Muscle layer of colon (tissue), 2 donors: ENCODE data around the gene SOX11.

Experiments
- H3K27ac ChIP-seq: one replicate; pipeline ENCODE4 v1.7.0; 2013; ENCODE audit warnings: low read depth, mild to moderate bottlenecking, low read length, moderate library complexity
- H3K27me3 ChIP-seq, 2 donors: one replicate each; pipeline ENCODE4 v1.7.0; 2013; ENCODE audit warnings: low read length in 2 of 2, mild to moderate bottlenecking in 2 of 2; ENCODE audit not compliant: insufficient read depth in 2 of 2, control insufficient read depth in 1 of 2
- H3K36me3 ChIP-seq: one replicate; pipeline ENCODE4 v1.7.0; 2013; ENCODE audit warnings: mild to moderate bottlenecking, low read length; ENCODE audit not compliant: insufficient read depth
- H3K4me1 ChIP-seq: one replicate; pipeline ENCODE4 v1.7.0; 2013; ENCODE audit warnings: mild to moderate bottlenecking, low read length; ENCODE audit not compliant: insufficient read depth
- H3K4me3 ChIP-seq, 2 donors: one replicate each; pipeline ENCODE4 v1.7.0; 2013; ENCODE audit warnings: low read length in 2 of 2, low read depth in 1 of 2, mild to moderate bottlenecking in 1 of 2, moderate library complexity in 1 of 2
- H3K9ac ChIP-seq: one replicate; pipeline ENCODE4 v1.7.0; 2013; ENCODE audit warnings: low read length
- H3K9me3 ChIP-seq: one replicate; pipeline ENCODE4 v1.7.0; 2013; ENCODE audit warnings: mild to moderate bottlenecking, low read length
- donor health status: abdominal sarcoma.
- donor health status: Adenocarcinoma of cecum.

SOX11 gene

DNA sequence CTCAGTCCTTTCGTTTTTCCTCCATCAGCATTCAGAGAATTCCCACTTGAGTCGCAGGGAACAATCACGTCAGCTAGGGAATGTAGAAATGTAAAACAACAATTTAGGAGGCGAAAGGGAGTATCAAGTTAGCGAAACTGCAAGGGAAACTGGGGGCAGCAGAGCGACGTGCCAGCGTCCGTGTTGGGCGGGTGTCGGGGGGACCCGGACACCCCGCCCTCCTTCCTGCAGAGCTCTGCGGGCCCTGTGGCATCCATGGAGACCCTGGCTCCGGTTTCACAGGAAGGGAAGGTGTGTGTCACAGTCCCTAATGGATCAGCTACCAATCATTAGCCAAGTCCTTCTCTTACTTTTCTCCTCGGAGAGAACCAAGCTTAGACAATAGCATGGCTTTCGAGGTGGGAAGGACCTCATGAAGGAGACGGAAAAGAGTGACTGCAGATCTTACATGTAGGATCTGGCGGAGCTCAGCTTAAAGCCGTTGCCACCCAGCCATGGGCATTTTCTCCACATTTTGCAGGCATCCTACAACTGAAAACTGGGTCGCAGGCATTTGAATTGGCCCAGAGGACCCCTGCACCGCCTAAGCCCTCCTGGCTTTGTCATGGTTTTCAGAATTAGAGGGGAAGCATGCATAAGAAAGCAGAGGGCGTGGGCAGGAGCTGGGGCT is 33.7 kb downstream of the SOX11 start:
- peak overlapping the region in 1 of 2 donors; percentile 42 for H3K4me3 ChIP-seq
- no peaks in the 10 kb centered on the region for H3K4me1 ChIP-seq
- H3K9ac ChIP-seq = no peak overlapping the region
- H3K27ac ChIP-seq = no peak overlapping the region
- no peaks in the 10 kb centered on the region for H3K27me3 ChIP-seq
- H3K9me3 ChIP-seq = no peaks in the 10 kb centered on the region
- H3K36me3 ChIP-seq = no peaks in the 10 kb centered on the region

DNA sequence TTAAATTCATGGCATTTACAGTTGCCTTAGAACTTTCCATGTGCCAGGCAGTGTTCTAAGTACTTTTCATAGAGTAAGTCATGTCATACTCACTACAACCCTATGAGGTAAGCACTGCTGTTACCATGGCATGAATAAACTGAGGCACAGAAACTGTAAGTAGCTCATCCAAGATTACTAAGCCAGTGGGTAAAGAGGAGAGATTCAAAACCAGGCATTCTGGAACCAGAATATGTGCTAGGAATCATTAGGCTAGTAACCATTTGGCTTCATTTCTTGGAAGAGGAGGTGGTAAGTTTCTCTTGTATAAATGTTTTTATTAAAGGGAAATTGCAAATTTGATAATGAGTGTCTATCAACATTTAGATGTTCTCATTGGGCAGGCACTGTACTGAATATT is 35.1 kb downstream of the SOX11 start:
- no peak overlapping the region for H3K4me3 ChIP-seq
- H3K4me1 ChIP-seq = no peaks in the 10 kb centered on the region
- no peak overlapping the region for H3K9ac ChIP-seq
- no peaks in the 10 kb centered on the region for H3K36me3 ChIP-seq
- H3K27me3 ChIP-seq = no peaks in the 10 kb centered on the region
- no peaks in the 10 kb centered on the region for H3K9me3 ChIP-seq
- no peak overlapping the region for H3K27ac ChIP-seq

DNA sequence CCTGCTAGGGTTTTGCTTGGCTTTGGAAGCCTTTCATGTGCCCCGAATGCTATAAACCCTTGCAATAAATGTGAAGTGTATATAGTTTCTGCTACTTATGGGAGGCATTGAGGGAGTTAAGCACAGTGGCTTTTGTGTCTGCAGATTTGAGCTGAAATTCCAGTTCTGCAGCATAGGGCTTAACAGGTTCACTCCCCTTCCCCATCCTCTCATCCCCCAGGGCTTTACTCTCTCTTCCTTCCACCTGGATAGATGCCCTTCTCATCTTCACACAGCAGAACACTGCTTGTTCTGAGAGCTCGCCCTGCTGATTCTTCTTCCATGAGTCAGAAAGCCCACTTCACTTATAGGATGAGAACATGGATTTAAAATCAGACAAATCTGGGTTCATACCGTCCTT is 37.2 kb downstream of the SOX11 start:
- Histone ChIP-seq H3K27ac (no peak overlapping the region), H3K27me3 (no peaks in the 10 kb centered on the region), H3K4me3 (no peak overlapping the region), H3K4me1 (no peaks in the 10 kb centered on the region), H3K9ac (no peak overlapping the region), H3K36me3 (no peaks in the 10 kb centered on the region), H3K9me3 (no peaks in the 10 kb centered on the region)

DNA sequence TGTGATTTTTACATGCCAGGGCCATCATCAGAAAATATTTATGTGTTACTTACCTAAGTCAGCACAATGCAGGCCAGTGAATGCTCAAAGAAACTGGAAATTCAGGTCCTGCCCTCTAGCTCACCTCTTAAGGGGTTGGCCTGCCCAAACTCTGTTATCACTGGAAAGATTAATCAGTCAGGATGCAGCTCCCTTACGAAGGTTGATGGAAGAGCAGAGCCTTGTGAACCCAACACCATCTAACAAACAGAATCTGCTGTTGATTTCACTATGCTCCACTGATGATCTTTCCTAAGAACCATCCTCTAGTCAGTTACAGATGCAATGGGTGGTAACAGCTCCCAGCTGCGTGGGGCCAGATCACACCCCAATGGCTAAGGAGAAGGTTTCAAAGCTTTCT is 38.2 kb downstream of the SOX11 start:
- no peaks in the 10 kb centered on the region for H3K4me1 ChIP-seq
- no peak overlapping the region for H3K27ac ChIP-seq
- H3K36me3 ChIP-seq = no peaks in the 10 kb centered on the region
- H3K4me3 ChIP-seq = no peak overlapping the region
- no peaks in the 10 kb centered on the region for H3K9me3 ChIP-seq
- H3K9ac ChIP-seq = no peak overlapping the region
- H3K27me3 ChIP-seq = no peaks in the 10 kb centered on the region

DNA sequence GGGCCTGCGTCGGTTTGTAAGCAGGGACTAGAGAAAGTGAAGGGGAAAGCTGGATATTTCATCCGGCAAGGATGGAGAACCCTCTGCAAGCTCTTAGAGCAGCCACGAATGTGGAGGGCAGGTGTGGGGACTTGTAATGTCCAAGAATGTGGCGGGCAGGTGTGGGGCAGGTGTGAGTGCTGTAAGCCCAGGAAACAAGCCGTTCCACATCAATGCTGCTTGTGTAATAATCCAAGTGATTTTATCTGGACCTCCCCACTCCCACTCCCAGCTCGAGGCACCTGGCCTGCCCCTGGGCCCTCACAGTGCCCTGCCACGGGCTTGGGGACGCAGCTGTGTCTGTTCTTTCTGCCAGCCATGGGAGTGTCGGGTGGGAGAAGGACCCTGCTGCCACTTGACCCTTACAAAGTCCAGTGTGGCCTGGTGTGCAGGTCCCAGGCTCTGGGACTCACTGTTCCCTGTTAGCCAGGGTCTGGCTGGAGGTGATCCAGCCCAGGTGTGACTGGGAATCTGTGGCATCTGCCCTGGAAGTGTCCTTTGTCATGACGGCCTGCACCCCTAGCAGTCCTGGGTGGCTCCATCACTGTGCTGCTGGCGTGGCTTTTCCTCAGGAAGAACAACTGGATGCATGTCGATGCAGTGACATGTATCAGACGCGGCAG is 42.8 kb downstream of the SOX11 start:
- Histone ChIP-seq H3K4me3 (no peak overlapping the region), H3K27ac (no peak overlapping the region), H3K9me3 (no peaks in the 10 kb centered on the region), H3K27me3 (no peaks in the 10 kb centered on the region), H3K9ac (no peak overlapping the region), H3K36me3 (no peaks in the 10 kb centered on the region), H3K4me1 (no peaks in the 10 kb centered on the region)

DNA sequence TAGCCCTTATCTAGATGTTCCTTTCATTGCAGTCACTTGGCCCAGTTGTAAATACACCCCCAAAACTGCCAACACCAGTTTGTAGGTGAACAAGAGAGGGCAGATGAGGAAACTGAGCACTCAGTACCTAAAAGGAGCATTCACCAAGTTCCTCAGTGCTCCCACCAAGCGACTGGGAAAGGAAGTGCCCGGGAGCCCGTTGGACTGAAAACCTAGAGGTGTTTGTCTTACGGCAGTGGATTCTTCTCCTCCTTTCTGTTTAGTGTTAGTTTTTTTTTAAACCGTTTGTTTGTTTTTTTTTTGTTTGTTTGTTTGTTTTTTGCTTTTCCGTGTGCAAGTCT is 43.3 kb downstream of the SOX11 start:
- Histone ChIP-seq H3K9ac (no peak overlapping the region), H3K4me1 (peaks cover 3% of the 10 kb centered on the region), H3K27me3 (no peaks in the 10 kb centered on the region), H3K36me3 (no peaks in the 10 kb centered on the region), H3K27ac (no peak overlapping the region), H3K9me3 (no peaks in the 10 kb centered on the region), H3K4me3 (no peak overlapping the region)

DNA sequence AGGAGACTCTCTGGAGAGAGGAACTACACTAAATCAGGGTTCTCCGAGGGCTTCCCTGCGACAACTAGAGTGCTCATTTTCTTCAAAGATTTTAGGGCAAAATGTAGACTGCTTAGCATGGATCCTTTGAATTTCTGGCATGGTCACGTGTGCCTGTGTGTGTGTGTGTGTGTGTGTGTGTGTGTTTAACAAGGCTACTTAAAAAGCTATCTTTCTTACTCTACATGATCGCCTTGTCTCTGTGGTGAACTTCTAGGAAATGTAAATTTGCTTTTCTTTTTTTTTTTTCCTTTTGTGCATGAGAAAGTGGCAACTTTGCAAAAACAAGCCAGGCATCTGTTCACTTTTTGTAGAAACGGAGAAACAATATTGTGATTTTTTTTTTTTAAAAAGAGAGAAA is 43.9 kb downstream of the SOX11 start:
- H3K9ac ChIP-seq = no peak overlapping the region
- H3K9me3 ChIP-seq = no peaks in the 10 kb centered on the region
- H3K36me3 ChIP-seq = no peaks in the 10 kb centered on the region
- H3K27me3 ChIP-seq = no peaks in the 10 kb centered on the region
- H3K4me3 ChIP-seq = no peak overlapping the region
- H3K27ac ChIP-seq = no peak overlapping the region
- H3K4me1 ChIP-seq = peaks cover 9% of the 10 kb centered on the region

DNA sequence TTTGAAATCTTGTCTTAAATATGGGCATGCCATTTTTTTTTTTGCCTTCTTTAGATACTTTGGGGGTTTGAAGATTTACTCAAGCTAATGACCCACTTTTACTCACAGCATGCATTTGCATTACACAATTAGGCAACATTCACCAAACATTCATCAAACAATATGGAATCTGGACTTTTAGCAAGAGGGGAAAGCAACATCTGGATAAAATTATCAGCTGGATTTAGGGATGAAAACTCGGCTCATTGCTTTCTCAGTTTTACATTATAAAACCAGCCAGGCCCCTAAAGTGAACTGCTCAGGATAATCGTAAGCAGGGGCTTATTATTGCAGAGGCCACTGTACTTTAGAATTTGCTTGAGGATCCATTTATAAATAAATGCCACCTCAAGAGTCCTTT is 44.7 kb downstream of the SOX11 start:
- no peaks in the 10 kb centered on the region for H3K9me3 ChIP-seq

DNA sequence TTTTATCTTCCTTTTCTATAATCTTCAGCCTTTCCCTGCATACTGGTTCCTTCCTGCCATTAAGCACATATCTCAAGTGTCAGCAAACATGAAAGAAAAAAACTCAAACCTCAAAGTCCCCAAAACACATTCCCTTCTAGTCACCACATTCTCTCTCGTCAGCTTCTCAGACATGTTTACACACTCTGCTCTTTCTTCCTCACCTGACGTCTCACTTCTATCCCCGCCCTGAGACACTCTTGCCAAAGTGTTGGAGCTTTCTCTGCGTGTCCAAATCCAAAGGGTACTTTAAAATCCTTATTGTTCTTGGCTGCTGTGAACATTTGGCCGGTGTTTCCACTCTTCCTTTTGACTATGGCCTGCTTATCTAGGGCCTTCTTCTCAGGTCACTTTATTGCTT is 47.9 kb downstream of the SOX11 start:
- H3K27ac ChIP-seq = no peak overlapping the region
- H3K4me3 ChIP-seq = no peak overlapping the region
- no peak overlapping the region for H3K9ac ChIP-seq
- H3K36me3 ChIP-seq = no peaks in the 10 kb centered on the region
- no peaks in the 10 kb centered on the region for H3K27me3 ChIP-seq
- H3K4me1 ChIP-seq = peaks cover 11% of the 10 kb centered on the region
- H3K9me3 ChIP-seq = no peaks in the 10 kb centered on the region

More for the DNA sequence above, 44.7 kb downstream of the SOX11 start:
- Histone ChIP-seq H3K9ac (no peak overlapping the region), H3K4me3 (no peak overlapping the region), H3K4me1 (peaks cover 11% of the 10 kb centered on the region), H3K27me3 (no peaks in the 10 kb centered on the region), H3K27ac (no peak overlapping the region), H3K36me3 (no peaks in the 10 kb centered on the region)

DNA sequence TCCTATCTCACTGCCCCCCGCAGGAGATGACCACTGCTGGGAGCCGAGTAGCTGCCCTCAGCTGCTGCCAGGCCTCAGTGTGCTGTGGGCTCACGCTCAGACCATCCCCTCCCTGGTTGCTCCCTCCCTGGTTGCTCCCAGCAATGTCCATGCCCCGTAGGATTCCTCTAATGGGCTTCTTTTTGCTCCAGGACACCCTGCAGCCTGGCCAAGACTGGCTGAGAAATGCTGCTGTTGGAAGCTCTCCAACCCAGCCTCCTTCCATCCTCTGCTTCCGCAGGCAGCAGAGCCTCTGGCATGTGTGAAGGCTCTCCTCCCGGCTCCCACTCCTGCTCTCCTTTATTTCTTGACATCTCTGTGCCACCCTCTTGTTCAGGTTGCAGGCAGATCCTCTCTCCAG is 48.6 kb downstream of the SOX11 start:
- no peaks in the 10 kb centered on the region for H3K9me3 ChIP-seq
- no peak overlapping the region for H3K9ac ChIP-seq
- H3K27me3 ChIP-seq = no peaks in the 10 kb centered on the region
- no peak overlapping the region for H3K27ac ChIP-seq
- H3K36me3 ChIP-seq = no peaks in the 10 kb centered on the region
- peaks cover 11% of the 10 kb centered on the region for H3K4me1 ChIP-seq
- H3K4me3 ChIP-seq = no peak overlapping the region

DNA sequence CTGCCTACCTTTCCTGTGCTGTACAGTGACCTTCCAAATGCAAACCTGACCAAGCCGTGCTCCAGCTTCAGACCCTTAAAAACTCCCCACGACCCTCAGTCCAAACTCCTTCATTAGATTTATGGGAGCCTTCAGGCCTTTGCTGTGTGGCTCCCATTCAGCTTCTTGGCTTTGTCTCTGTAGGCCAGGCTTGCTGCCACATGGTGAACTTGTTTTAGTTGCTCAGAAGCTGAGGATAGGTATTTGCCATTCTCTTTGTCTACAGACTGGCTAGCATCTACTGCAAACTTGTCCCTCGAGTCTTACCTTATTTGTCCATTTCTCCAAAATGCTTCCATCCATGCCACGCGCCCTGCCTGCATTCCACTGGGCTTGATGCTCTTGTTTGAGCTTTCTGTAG is 49.1 kb downstream of the SOX11 start:
- Histone ChIP-seq H3K36me3 (no peaks in the 10 kb centered on the region), H3K27me3 (no peaks in the 10 kb centered on the region), H3K9ac (no peak overlapping the region), H3K27ac (no peak overlapping the region), H3K9me3 (no peaks in the 10 kb centered on the region), H3K4me3 (no peak overlapping the region), H3K4me1 (peaks cover 11% of the 10 kb centered on the region)

DNA sequence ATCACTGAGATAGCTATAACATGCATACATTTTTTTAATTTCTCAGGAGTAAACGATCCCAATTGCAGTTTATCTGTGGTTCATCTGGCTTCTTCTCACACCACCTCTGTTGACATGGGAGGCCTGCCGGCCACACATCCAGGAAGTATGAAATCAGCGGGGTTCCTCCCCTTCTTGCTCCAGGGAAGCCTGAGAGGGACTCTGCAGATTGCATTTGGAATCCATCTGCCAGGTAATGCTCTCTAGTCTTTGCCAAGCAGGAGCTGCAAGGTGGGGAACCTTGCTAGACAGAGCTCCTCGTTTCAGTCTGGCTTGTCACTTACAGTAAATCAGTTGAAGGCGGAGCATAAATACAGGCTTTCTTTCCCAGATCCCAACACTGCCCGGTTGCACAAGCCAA is 49.9 kb downstream of the SOX11 start:
- peaks cover 11% of the 10 kb centered on the region for H3K4me1 ChIP-seq
- no peak overlapping the region for H3K4me3 ChIP-seq
- H3K27ac ChIP-seq = no peak overlapping the region
- H3K27me3 ChIP-seq = no peaks in the 10 kb centered on the region
- no peaks in the 10 kb centered on the region for H3K9me3 ChIP-seq
- no peaks in the 10 kb centered on the region for H3K36me3 ChIP-seq
- H3K9ac ChIP-seq = no peak overlapping the region
